GM19351 (cell line): ENCODE measurements around the gene ZDHHC20.
"Not testable (repeated sequence)": the region's sequence is repeated elsewhere in the genome, so short reads cannot be mapped to it uniquely, and the experiment has no call there.

Experiments
- ATAC-seq: cut with Tn5 transposase; IDR thresholded peaks from one replicate; pipeline ENCODE4 v1.9.1; 2021; ENCODE audit warnings: mild to moderate bottlenecking, moderate library complexity; ENCODE audit not compliant: unreplicated experiment

Gene ZDHHC20

GRCh38 chr13:21436582-21436981 is 22.5 kb downstream of the ZDHHC20 start:
- ATAC-seq = peak; percentile 21

GRCh38 chr13:21435687-21436151 is 23.4 kb downstream of the ZDHHC20 start:
- peak; percentile 98 for ATAC-seq

GRCh38 chr13:21435231-21435630 is 23.9 kb downstream of the ZDHHC20 start:
- ATAC-seq = no peak

GRCh38 chr13:21434588-21434987 is 24.5 kb downstream of the ZDHHC20 start:
- no peak for ATAC-seq

- ATAC-seq = no peak
These were observed 29.9 kb downstream of the ZDHHC20 start for GRCh38 chr13:21429211-21429610.

- peak; percentile 64 for ATAC-seq
These were observed 31.4 kb downstream of the ZDHHC20 start for GRCh38 chr13:21427741-21428140.

GRCh38 chr13:21426238-21426637 is 32.9 kb downstream of the ZDHHC20 start:
- ATAC-seq = no peak

GRCh38 chr13:21420706-21421105 is 38.4 kb downstream of the ZDHHC20 start:
- ATAC-seq = no peak

GRCh38 chr13:21413013-21413412 is 46.1 kb downstream of the ZDHHC20 start:
- ATAC-seq = no peak

- not testable (repeated sequence) for ATAC-seq
These were observed 48.6 kb downstream of the ZDHHC20 start for GRCh38 chr13:21410453-21410852.

GRCh38 chr13:21405309-21405708 is 53.8 kb downstream of the ZDHHC20 start:
- ATAC-seq = no peak

GRCh38 chr13:21402586-21403307 is 56.4 kb downstream of the ZDHHC20 start:
- no peak for ATAC-seq

- ATAC-seq = no peak
These were observed 59.4 kb downstream of the ZDHHC20 start for GRCh38 chr13:21399741-21400140.

GRCh38 chr13:21395953-21396352 is 63.1 kb downstream of the ZDHHC20 start:
- no peak for ATAC-seq

GRCh38 chr13:21389124-21389523 is 70.0 kb downstream of the ZDHHC20 start:
- no peak for ATAC-seq

GRCh38 chr13:21385710-21386109 is 73.4 kb downstream of the ZDHHC20 start:
- no peak for ATAC-seq

- ATAC-seq = no peak
These were observed 76.0 kb downstream of the ZDHHC20 start for GRCh38 chr13:21383090-21383489.

- not testable (repeated sequence) for ATAC-seq
These were observed 81.8 kb downstream of the ZDHHC20 start for GRCh38 chr13:21376998-21377985.

- ATAC-seq = no peak
These were observed 86.6 kb downstream of the ZDHHC20 start for GRCh38 chr13:21372530-21372929.

GRCh38 chr13:21371011-21371410 is 88.1 kb downstream of the ZDHHC20 start:
- ATAC-seq = no peak

GRCh38 chr13:21365574-21365973 is 93.5 kb downstream of the ZDHHC20 start:
- no peak for ATAC-seq

- ATAC-seq = no peak
These were observed 94.2 kb downstream of the ZDHHC20 start for GRCh38 chr13:21364916-21365315.
